HG03565 (cell line): ENCODE data around the gene LRRTM1.

ENCODE experiments used
- ATAC-seq: cut with Tn5 transposase; IDR thresholded peaks from one replicate; pipeline ENCODE4 v1.9.1; 2021; ENCODE audit warnings: mild to moderate bottlenecking, moderate library complexity; ENCODE audit not compliant: unreplicated experiment

LRRTM1 gene, protein sequence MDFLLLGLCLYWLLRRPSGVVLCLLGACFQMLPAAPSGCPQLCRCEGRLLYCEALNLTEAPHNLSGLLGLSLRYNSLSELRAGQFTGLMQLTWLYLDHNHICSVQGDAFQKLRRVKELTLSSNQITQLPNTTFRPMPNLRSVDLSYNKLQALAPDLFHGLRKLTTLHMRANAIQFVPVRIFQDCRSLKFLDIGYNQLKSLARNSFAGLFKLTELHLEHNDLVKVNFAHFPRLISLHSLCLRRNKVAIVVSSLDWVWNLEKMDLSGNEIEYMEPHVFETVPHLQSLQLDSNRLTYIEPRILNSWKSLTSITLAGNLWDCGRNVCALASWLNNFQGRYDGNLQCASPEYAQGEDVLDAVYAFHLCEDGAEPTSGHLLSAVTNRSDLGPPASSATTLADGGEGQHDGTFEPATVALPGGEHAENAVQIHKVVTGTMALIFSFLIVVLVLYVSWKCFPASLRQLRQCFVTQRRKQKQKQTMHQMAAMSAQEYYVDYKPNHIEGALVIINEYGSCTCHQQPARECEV

DNA sequence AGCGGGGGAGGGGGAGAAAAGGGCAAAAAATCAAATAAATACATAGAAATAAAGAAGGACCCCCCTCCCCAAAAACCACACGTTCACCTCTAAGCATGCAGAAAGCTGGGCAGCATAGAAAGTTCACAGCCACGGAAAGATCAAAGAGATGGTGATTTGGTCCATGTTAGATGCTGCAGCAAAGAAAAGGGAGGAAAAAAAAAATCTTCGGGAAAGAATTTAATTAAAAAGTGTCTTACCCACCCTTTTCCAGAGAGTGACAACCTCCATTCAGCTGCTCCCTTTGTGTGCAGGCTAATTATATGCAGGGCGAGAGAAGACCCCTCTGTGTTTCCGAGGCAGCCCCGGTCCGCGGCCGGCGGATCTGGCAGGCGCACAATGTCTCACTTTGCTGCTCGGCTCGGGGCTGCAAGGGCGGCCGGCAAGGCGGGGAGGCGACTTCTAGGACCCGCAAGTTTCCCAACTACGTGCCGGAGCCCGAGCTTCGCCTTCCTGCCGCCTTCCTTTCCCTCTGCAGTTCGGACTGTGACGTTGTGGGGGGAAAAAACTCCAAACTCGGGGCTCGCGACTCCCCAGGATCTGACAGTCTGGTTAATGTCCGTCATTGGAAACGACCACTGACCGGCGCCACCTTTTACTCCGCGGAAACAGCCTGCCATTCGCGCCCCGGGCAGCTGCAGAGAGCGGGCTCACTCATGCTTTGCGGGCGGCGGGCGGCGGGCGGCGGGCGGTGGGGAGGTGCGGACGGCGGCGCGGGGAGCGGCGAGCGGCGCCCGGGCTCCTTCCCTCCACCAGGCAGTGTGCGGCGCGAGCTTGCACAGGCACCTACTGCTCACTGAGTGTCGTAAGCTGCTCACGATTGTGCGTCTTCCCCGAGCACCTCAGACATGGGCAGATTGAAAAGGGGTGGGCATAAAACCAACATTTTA, at the start of gene LRRTM1:
Gene LRRTM1, minus strand, starts transcription at position 844 of the 929 bp plus-strand sequence. CDS start 933 bp downstream, outside the sequence.
- ATAC-seq = no peak

DNA sequence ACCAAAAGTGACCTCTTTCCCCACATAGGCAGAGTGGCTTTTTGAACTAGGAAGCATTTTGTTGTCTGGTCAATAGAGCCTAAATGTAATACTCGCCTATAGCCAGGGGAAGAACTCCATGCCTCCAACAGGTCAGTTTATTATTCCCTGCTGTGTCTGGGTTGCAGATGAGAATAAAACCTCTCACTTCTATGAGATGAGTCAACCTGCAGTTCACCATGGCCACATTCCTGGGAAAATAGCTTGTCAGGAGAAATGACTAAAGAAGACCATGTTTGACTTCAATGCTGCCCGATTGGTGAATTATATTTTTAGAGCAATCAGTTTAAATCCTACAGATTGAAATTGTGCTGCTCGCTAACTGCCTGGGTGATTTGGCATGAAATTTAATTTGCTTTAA, 46.7 kb upstream of the LRRTM1 start:
- ATAC-seq = no peak

DNA sequence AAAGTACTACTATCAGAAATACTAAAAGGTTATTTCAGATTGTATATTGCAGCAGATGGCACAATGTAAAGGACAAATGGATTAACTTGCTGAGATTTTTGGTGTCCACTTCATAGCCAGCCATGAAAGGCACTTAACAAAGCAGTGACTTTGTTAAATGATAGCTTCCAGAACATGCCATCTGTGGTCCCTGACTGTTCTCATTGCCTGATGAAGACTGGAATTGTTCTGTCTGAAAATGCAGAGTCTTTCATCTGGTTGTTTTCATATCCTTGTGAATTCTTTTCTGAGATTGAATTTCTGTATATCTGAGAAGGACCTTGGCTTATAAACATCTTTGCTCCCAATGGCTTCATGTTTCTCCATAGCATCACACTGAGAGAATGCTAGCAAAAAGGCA, 44.4 kb upstream of the LRRTM1 start:
- ATAC-seq = no peak

DNA sequence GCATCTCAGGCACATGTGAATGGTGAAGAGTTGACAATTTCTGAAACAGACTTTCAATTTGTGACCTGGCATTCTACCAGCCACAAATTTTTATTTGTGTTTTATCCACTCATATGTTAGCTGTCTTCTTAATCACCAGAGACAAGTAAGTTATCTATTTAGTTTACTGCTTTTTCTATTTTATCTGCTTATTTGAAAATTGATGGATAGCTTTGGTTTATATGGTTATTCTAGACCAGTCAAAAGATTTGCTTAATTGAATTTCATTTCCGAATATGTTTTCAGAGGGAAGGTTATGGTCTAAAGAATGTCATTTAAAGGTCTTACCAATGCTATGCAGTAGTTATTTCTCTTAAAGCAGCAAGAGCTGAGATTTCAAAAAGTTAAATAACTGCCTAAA, 43.5 kb upstream of the LRRTM1 start:
- no peak for ATAC-seq

DNA sequence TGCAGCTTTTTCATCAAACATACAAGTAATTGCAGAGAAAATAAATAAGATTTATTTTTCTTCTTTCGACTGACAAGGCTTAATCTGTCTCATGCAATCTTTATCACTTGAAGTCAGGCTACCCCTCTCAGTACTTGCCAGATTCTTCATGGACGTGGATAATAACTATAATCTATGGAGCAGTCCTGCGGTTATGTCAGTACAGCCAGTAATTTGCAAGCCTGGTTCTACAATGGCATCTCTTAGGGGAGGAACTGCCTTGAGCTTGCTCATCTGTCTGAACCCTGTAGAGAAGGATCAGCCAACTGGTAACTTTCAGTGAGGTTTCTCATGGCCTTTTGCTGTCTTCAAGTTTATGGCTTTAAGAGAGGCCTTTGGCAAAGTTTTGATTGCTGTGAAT, 35.5 kb upstream of the LRRTM1 start:
- no peak for ATAC-seq

DNA sequence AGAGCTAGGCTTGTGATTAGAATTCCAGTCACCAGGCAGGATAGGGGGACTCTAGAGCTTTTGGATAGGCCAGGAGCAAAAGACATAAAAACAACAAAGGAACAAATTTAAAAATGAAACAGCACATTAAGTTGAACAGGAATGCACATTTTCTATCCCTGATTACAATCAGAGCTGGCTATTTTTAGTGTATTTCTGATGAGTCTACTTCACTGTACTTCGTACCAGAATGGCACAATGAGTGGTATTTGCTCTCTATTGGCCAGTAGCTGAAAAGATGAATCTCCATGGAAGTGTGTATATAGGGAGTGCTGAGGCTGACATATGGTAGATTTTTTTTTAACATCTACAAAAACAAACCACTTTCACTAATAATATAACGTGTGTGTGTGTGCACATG, 34.2 kb upstream of the LRRTM1 start:
- ATAC-seq = no peak

DNA sequence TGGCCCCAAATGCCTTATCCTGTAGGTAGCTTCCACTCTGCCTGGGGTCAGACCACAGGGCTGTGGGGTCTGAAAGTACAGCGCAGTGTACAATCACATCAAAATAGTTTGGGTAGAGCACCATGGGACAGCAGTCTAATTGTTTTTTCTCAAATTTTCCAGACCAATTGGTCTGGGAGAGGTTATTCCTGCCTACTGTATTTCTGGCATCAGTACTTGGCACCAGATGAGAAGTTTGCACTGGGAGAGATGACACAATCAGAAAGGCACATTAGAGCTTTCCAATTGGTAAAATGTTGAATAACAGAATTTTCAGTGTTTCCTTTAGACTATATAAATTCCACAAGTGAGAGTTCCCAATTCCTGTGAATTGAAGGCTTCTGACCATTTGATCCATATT, 30.9 kb upstream of the LRRTM1 start:
- no peak for ATAC-seq

DNA sequence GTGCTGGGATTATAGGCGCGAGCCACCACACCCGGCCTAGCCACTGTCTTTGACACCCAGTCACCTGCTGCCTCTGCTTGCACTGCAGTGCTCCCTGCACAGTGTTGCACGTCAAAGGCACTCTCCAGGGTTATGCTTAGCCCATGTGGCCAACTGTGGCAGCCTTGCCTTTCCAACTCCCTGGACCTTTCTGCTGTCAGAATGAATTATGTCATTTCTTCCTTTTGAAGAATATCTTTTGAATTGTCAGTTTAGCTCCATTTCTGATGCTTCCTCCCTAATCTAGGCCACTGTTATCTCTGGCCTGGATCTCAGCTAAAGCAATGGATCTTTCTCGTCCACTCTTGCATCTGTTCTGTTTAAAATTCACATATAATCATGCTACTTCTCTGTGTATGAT, 29.3 kb upstream of the LRRTM1 start:
- ATAC-seq = no peak

DNA sequence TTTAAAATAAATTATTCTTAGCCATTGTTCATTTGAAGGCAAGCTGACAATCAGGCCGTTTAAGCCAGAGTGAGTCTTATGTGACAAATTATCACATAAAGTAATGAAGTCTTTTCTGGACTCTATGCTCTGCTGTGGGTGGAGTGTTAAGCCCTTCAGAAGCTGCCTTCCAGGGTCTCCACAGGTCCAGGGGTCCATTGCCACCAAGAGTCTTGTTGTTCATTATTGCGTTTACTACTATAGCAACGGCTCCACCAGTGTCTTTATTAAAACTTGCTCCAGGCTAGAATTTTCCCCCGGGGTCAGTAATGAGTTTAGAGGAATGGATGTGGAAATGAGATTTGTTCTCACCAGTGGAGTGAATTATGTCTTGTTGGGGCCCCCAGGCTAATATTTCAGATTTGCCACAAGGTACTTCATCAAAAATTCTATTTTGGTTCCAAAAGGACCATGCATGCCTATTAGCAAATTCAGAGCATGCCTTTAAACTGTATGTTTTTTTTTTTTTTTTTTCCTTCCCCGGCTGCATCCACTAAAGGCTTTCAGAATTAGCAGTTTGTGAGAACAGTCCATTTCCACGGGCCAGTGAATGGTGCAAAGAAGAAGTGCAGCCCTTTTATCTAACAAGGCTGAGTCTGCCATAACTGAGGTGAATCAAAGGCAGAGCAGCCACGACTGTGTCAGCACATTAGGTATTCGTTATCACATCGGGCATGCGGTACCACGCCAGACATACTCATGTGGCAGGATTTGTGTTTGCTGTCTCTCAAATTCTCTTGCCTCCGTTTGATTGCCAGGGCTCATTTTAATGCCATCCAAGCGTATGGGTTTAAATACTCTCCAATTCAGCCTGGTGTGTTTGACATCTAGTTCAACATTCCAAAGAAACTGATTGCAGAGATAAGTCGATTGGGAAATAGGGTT, 26.2 kb upstream of the LRRTM1 start:
- no peak for ATAC-seq

DNA sequence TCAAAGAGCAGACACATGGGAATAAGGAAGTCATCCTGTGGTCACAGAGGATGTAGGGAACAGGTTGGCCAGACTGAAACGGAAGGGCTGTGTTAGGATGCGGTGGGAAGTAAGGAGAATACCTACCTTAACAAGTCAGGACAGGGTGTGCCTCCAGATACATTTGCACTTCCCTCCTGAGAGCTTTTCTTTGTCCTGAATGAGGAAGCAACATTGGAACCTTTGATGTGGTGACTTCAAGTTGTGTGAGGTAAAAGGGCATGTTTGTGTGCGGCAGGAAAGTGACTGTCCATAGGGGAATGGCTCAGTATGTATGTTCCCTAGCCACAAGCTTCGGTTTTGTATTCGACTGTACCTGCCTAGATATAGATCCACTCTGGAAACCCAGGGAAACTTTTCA, 24.9 kb upstream of the LRRTM1 start:
- ATAC-seq = no peak

DNA sequence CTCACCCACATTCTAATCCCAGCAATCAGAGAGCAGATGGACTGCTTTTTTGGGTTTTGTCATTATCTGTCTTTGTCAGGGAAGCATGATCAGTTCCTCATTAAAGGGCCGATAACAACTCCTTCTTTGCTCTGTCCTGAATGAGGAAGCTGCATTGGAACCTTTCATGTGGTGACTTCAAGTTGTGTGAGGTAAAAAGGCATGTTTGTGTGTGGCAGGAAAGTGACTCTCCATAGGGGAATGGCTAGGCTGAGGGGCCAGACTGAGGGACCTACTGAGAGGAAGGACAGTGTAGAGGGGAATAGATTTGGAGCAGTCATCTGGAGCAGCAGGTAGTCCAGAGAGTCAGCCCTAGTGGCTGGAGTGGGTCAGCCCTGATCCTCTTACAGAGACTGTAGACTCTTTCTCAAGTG, 23.6 kb upstream of the LRRTM1 start:
- ATAC-seq = no peak

DNA sequence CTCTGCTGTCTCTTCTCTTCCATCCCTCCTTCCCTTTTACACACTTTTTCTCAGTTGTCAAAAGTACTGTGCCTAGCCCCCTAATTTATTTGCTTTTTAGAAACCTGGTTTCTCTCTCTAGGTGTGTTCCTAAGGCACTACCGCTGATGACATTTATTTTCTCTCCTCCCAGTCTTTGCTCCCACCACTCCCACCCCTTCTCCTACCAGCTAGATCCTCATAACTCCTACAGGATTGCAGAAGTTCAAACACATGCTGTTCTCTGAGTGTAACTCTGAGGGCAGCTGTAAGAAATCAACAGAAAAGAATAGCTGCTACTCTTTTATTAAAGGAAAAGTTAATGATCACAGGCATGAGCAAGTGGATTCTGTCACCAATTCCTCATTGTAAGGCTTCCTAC, 22.3 kb upstream of the LRRTM1 start:
- ATAC-seq = no peak

DNA sequence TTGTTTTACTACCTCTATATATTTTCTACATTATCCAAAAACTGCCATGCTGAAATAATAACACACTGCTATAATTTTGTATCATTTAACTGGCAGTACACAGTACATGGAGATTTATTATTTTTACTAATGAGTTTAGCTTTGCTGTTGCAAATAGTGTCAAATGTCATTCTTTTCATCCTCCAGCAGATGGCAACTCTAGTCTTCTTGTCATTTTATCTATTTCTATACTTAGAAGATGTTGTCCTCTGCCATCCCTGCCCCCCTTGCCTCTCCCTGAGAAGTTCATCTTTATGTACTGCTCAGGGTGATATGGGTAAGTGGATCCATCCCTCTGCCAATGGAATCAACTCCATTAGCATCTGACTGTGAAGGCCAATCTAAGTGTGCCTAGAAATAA, 21.7 kb upstream of the LRRTM1 start:
- ATAC-seq = no peak

DNA sequence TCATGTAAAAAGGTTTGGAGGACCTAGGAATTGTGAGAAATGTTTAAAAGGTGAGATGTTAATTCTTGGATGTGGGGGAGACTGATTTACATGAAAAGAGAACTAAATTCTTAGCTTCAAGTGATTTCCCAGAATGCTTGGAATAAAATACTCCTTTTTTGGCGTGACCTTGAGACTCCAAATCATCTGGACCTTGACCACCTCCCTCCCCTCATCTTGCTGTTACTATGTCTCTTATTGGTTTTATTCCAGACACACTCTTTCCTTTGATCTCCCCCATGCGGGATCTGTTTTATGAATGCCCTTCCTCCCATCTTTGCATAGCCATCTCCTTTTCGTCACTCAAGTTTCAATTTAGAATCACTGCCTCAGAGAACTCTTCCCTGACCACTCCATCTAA, 20.0 kb upstream of the LRRTM1 start:
- no peak for ATAC-seq

DNA sequence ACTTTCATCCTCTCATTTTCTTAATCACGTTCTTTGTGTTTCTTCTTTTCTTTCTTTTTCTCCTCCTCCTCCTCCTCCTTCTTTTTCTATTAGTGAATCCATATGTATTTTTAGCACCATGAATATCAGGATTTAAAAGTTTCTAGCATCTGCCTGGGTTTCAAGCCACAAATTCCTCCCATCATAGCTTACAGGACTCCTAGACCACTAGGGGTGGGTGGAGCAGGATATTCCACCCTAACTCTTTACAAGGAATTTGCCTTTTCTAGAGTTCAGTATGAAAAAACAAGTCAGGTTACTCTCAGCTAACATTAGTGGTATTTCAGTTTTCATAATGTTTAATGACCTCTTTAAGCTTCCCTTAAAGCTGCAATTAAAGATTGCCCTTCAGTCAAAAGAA, 19.1 kb upstream of the LRRTM1 start:
- no peak for ATAC-seq

DNA sequence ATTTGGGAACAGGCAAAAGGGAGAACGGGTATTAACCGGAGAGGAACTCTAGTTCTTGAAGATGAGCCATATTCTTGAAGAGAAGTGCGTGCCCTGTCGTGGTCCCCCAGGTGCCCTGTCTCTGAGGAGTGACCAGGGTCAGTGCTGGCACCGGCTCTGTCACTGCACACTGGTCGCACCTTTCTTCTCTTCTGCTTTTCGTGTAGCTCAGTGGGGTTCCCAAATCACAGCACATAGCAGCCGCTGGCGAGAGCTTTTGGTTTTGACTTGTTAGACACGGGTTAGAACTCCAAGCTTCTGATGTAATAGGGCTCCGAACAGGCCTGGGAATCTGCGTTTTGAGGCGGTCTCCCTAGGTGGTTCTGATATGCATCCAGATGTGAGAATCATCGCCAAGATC, 18.4 kb upstream of the LRRTM1 start:
- no peak for ATAC-seq

DNA sequence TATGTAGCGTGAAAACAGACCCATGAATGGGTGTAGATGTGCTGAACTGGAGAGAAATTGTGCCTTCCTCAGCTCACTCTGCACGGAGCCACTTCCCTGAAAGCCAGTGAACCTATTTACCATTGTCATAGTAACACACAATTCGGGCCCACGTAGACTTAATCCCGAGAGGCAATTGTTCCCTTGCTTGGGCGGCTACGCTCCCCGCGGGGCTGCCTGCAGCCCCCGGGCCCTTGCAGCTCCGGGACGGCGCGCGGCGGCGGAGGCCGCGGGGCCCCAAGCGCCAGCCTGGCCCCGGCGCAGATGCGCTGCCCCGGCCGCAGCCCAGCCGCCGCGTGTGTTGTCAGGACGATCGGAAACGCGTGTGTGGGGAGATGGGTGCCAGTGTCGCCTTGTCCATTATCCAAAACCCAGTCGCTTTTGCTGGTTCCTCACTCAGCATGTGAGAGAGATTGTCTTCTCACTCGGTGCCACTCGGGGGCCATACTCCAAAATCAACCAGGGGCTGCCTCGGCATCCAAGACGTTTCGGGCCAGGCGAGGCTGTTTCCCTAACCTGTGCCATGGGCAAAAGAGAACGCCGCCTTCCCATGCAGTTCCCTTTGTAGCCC, 17.9 kb upstream of the LRRTM1 start:
- no peak for ATAC-seq

DNA sequence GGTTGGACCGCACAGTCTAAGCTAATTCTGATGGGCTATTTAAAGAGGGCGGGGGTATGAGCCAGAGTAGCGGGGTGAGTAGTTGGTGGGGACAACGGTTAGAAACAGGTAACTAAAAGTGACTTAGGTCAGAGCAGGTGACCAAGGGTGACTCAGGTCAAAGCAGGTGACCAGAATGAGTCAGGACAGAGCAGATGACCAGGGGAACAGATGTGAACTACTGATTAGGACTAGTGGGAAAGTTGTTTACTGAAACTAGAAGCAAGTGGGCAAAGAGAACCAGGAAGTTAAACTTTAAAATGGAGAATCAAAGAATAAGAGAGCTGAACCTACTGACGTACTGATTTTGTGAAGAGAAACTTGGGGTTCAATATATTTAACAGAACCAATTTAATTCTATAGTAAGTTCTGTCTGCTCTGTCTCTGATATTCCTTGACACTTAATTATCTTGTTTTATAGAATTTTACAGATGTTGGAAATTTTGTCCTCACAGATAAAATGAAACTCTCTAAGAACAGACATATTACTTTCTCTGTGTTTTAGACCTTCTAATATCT, 7.8 kb upstream of the LRRTM1 start:
- no peak for ATAC-seq

DNA sequence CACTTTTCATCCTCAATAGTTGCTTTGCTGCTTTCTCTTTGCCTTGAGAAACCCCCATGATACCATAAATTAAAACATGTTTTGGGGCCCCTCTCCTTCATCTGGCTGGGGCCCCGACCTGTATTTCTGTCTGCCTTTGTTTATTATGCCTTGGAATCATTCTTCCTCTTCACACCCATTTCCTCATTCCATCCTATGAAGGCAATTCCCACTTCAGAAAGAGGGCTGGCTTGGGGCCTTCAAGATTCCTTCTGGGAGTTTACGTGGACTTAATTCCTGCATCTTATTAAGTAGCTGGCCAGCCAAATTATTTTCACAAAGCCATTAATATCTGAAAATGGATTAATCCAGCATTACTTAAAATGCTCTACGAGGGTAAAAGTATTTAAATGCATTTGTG, 6.8 kb upstream of the LRRTM1 start:
- no peak for ATAC-seq
